ENCODE data around the gene NUDT1.

NUDT1 gene

GRCh38 chr7:2201128-2201527 is 40.9 kb upstream of the NUDT1 start:
- TF ChIP-seq POLR2A (IDR thresholded peaks at IDR 0.05; ENCODE audit: low read length) (no peak), GATA1 (IDR thresholded peaks at IDR 0.05; ENCODE audit: low read depth, low read length) (no peak)
- no peak for DNase-seq

GRCh38 chr7:2201686-2202360 is 40.2 kb upstream of the NUDT1 start:
- TF ChIP-seq GATA1 (IDR thresholded peaks at IDR 0.05; ENCODE audit: low read depth, low read length) = no peak
- no peak for TF ChIP-seq POLR2A (IDR thresholded peaks at IDR 0.05; ENCODE audit: low read length)
- DNase-seq = no peak

- DNase-seq = no peak
- TF ChIP-seq GATA1 (IDR thresholded peaks at IDR 0.05; ENCODE audit: low read depth, low read length) (no peak), POLR2A (IDR thresholded peaks at IDR 0.05; ENCODE audit: low read length) (no peak)
These were observed 39.7 kb upstream of the NUDT1 start for GRCh38 chr7:2202361-2202761.

GRCh38 chr7:2202901-2203765 is 38.9 kb upstream of the NUDT1 start:
- DNase-seq = no peak
- TF ChIP-seq POLR2A (IDR thresholded peaks at IDR 0.05; ENCODE audit: low read length) = no peak

- TF ChIP-seq GATA1 (IDR thresholded peaks at IDR 0.05; ENCODE audit: low read depth, low read length) (no peak), POLR2A (IDR thresholded peaks at IDR 0.05; ENCODE audit: low read length) (no peak)
- no peak for DNase-seq
These were observed 38.2 kb upstream of the NUDT1 start for GRCh38 chr7:2203766-2204300.

GRCh38 chr7:2204446-2204845 is 37.6 kb upstream of the NUDT1 start:
- no peak for TF ChIP-seq GATA1 (IDR thresholded peaks at IDR 0.05; ENCODE audit: low read depth, low read length)
- no peak for TF ChIP-seq POLR2A (IDR thresholded peaks at IDR 0.05; ENCODE audit: low read length)
- DNase-seq = no peak

GRCh38 chr7:2205036-2205780 is 36.8 kb upstream of the NUDT1 start:
- DNase-seq = no peak
- TF ChIP-seq POLR2A (IDR thresholded peaks at IDR 0.05; ENCODE audit: low read length) = no peak
- TF ChIP-seq GATA1 (IDR thresholded peaks at IDR 0.05; ENCODE audit: low read depth, low read length) = no peak

- TF ChIP-seq GATA1 (IDR thresholded peaks at IDR 0.05; ENCODE audit: low read depth, low read length) = no peak
- no peak for DNase-seq
These were observed 33.3 kb upstream of the NUDT1 start for GRCh38 chr7:2208712-2209111.

GRCh38 chr7:2209146-2209960 is 32.7 kb upstream of the NUDT1 start:
- peak; percentile 52 to 72 for DNase-seq
- no peak for TF ChIP-seq GATA1 (IDR thresholded peaks at IDR 0.05; ENCODE audit: low read depth, low read length)
- TF ChIP-seq POLR2A (IDR thresholded peaks at IDR 0.05; ENCODE audit: low read length) = no peak

- no peak for TF ChIP-seq POLR2A (IDR thresholded peaks at IDR 0.05; ENCODE audit: low read length)
- no peak for TF ChIP-seq GATA1 (IDR thresholded peaks at IDR 0.05; ENCODE audit: low read depth, low read length)
- no peak for DNase-seq
These were observed 32.1 kb upstream of the NUDT1 start for GRCh38 chr7:2209961-2210323.

- no peak for DNase-seq
- no peak for TF ChIP-seq GATA1 (IDR thresholded peaks at IDR 0.05; ENCODE audit: low read depth, low read length)
- no peak for TF ChIP-seq POLR2A (IDR thresholded peaks at IDR 0.05; ENCODE audit: low read length)
These were observed 31.3 kb upstream of the NUDT1 start for GRCh38 chr7:2210551-2211258.

- DNase-seq = no peak
- TF ChIP-seq GATA1 (IDR thresholded peaks at IDR 0.05; ENCODE audit: low read depth, low read length) (no peak), POLR2A (IDR thresholded peaks at IDR 0.05; ENCODE audit: low read length) (no peak)
These were observed 30.7 kb upstream of the NUDT1 start for GRCh38 chr7:2211259-2211880.
